ENCODE results near the gene TBC1D4.
"Not testable (repeated sequence)": the region's sequence is repeated elsewhere in the genome, so short reads cannot be mapped to it uniquely, and the experiment has no call there.

Gene TBC1D4

GRCh38 chr13:75319254-75319653 lies 162.7 kb downstream of the TBC1D4 start:
- no peak for DNase-seq (ENCODE audit: low read depth)

GRCh38 chr13:75318138-75318833 lies 163.7 kb downstream of the TBC1D4 start:
- DNase-seq (ENCODE audit: low read depth): no peak

- DNase-seq (ENCODE audit: low read depth): no peak
Observed at GRCh38 chr13:75316427-75316826, 165.5 kb downstream of the TBC1D4 start.

- no peak for DNase-seq (ENCODE audit: low read depth)
Observed at GRCh38 chr13:75312884-75313520, 169.0 kb downstream of the TBC1D4 start.

GRCh38 chr13:75309981-75310580 lies 171.9 kb downstream of the TBC1D4 start:
- no peak for DNase-seq (ENCODE audit: low read depth)

GRCh38 chr13:75308222-75308621 lies 173.7 kb downstream of the TBC1D4 start:
- no peak for DNase-seq (ENCODE audit: low read depth)

- no peak for DNase-seq (ENCODE audit: low read depth)
Observed at GRCh38 chr13:75307370-75307949, 174.5 kb downstream of the TBC1D4 start.

GRCh38 chr13:75306967-75307366 lies 175.0 kb downstream of the TBC1D4 start:
- DNase-seq (ENCODE audit: low read depth): not testable (repeated sequence)

GRCh38 chr13:75305059-75305458 lies 176.9 kb downstream of the TBC1D4 start:
- DNase-seq (ENCODE audit: low read depth): no peak

GRCh38 chr13:75303263-75303662 lies 178.7 kb downstream of the TBC1D4 start:
- DNase-seq (ENCODE audit: low read depth): no peak

GRCh38 chr13:75302071-75302698 lies 179.8 kb downstream of the TBC1D4 start:
- DNase-seq (ENCODE audit: low read depth): no peak

GRCh38 chr13:75299913-75300862 lies 181.8 kb downstream of the TBC1D4 start:
- no peak for DNase-seq (ENCODE audit: low read depth)

- no peak for DNase-seq (ENCODE audit: low read depth)
Observed at GRCh38 chr13:75299246-75299645, 182.7 kb downstream of the TBC1D4 start.

- DNase-seq (ENCODE audit: low read depth): no peak
Observed at GRCh38 chr13:75296641-75297040, 185.3 kb downstream of the TBC1D4 start.

- no peak for DNase-seq (ENCODE audit: low read depth)
Observed at GRCh38 chr13:75295201-75295600, 186.8 kb downstream of the TBC1D4 start.

GRCh38 chr13:75294110-75294509 lies 187.9 kb downstream of the TBC1D4 start:
- DNase-seq (ENCODE audit: low read depth): no peak

- DNase-seq (ENCODE audit: low read depth): no peak
Observed at GRCh38 chr13:75285310-75285709, 196.7 kb downstream of the TBC1D4 start.

GRCh38 chr13:75279834-75280369 lies 202.1 kb downstream of the TBC1D4 start:
- no peak for DNase-seq (ENCODE audit: low read depth)

- DNase-seq (ENCODE audit: low read depth): not testable (repeated sequence)
Observed at GRCh38 chr13:75273695-75274094, 208.3 kb downstream of the TBC1D4 start.

- no peak for DNase-seq (ENCODE audit: low read depth)
Observed at GRCh38 chr13:75271846-75272245, 210.1 kb downstream of the TBC1D4 start.

GRCh38 chr13:75268481-75268880 lies 213.5 kb downstream of the TBC1D4 start:
- DNase-seq (ENCODE audit: low read depth): not testable (repeated sequence)

All from fibroblast of the conjunctiva (primary cell).